K562 (cell line): ENCODE measurements around the gene TUBE1. TPM values are rescaled to one million over a fixed set of nuclear protein-coding genes. Genes with fewer than 3 reads are reported as not detected.

Source experiments
- ATAC-seq: fragments of 200-7000 bp; cut with Tn5 transposase; 3 replicates; pipeline ENCODE4 v1.9.1; 2020; ENCODE audit warnings: moderate library complexity
- BruUV-seq: library from RNA; stranded (reverse); fragments of 400-500 nt; replicated peaks from 2 replicates; lab custom pipeline; 2021; lab: Mats Ljungman, UMichigan
- CTCF ChIA-PET: fragments of 300-600 bp; formaldehyde crosslinking; extraction: SDS; loops from one replicate; lab custom pipeline; 2021; ENCODE audit warnings: low intra/inter-chr PET ratio; lab: Yijun Ruan, JAX
- POLR2A ChIA-PET: fragments of 300-600, 350-650 bp; sonication (Branson Sonifier 250); formaldehyde crosslinking; extraction: SDS; loops from one replicate; lab custom pipeline; 2021; ENCODE audit warnings: antibody characterized with exemption, inconsistent platforms; lab: Yijun Ruan, JAX
- DNase-seq, 4 experiments: peaks; one replicate each; pipeline versions ENCODE4 v3.0.0 to v3.0.0-alpha.2; 2011 to 2018; ENCODE audit warnings: low spot score in 3 of 4, mixed read lengths in 3 of 4; ENCODE audit errors: extremely low read depth in 1 of 4
- FAIRE-seq: peaks from 2 replicates; lab custom pipeline; 2011; peaks lifted over from hg19 to GRCh38; lab: Jason Lieb, UNC
- H2AFZ ChIP-seq: 2 replicates; pipeline ENCODE4 v1.6.0; 2011; ENCODE audit warnings: low read depth, low read length, control low read depth, inconsistent platforms
- H3K27ac ChIP-seq: fragments of 200-600 bp; 3 replicates; pipeline ENCODE4 v1.8.0; 2011; ENCODE audit warnings: low read depth, mild to moderate bottlenecking, control low read depth, inconsistent platforms, low read length, moderate library complexity, mixed read lengths; ENCODE audit errors: extremely low read depth
- H3K27me3 ChIP-seq, 2 experiments: fragments of 300-600 bp in 1 of 2; 2 replicates in 1 of 2; 3 replicates in 1 of 2; pipeline versions ENCODE4 v1.6.0 to v1.8.0; 2011; ENCODE audit warnings: inconsistent platforms in 2 of 2, low read length in 2 of 2, mild to moderate bottlenecking in 1 of 2, mixed read lengths in 1 of 2, moderate library complexity in 1 of 2; ENCODE audit not compliant: control insufficient read depth in 2 of 2, insufficient read depth in 2 of 2
- H3K36me3 ChIP-seq: fragments of 300-600 bp; 3 replicates; pipeline ENCODE4 v1.8.0; 2011; ENCODE audit warnings: mild to moderate bottlenecking, low read length, inconsistent platforms; ENCODE audit not compliant: control insufficient read depth, insufficient read depth
- H3K4me1 ChIP-seq, 2 experiments: fragments of 200-600 bp in 1 of 2; replicated peaks in 1 of 2; 2 replicates in 1 of 2; 3 replicates in 1 of 2; pipeline versions ENCODE4 v1.5.1 to v1.8.0; 2011; ENCODE audit warnings: inconsistent platforms in 2 of 2, low read length in 2 of 2, mild to moderate bottlenecking in 1 of 2, mixed read lengths in 1 of 2, moderate library complexity in 1 of 2; ENCODE audit not compliant: control insufficient read depth in 2 of 2, insufficient read depth in 2 of 2
- H3K4me2 ChIP-seq: 2 replicates; pipeline ENCODE4 v1.6.1; 2011; ENCODE audit warnings: low read length, control low read depth, inconsistent platforms, mixed read lengths; ENCODE audit not compliant: insufficient read depth
- H3K4me3 ChIP-seq: fragments of 200-600 bp; sonication (generic), shearing (Covaris generic); 2 replicates; pipeline ENCODE4 v1.5.1; 2016; ENCODE audit warnings: control low read depth, inconsistent platforms
- H3K79me2 ChIP-seq: fragments of 200-600 bp; 3 replicates; pipeline ENCODE4 v1.8.0; 2011; ENCODE audit warnings: low read length, inconsistent platforms; ENCODE audit not compliant: control insufficient read depth, insufficient read depth
- H3K9ac ChIP-seq, 2 experiments: 2 replicates each; pipeline versions ENCODE4 v1.6.0 to v1.6.1; 2011; ENCODE audit warnings: low read depth in 2 of 2, low read length in 2 of 2, control low read depth in 1 of 2, inconsistent platforms in 1 of 2, mild to moderate bottlenecking in 1 of 2, mixed read lengths in 1 of 2; ENCODE audit not compliant: insufficient read depth in 1 of 2
- H3K9me1 ChIP-seq: one replicate; pipeline ENCODE4 v1.6.0; 2011; ENCODE audit warnings: inconsistent platforms, mild to moderate bottlenecking, low read length, moderate library complexity; ENCODE audit not compliant: control insufficient read depth, insufficient read depth
- H3K9me3 ChIP-seq: replicated peaks from 2 replicates; pipeline ENCODE4 v1.5.1; 2011; ENCODE audit warnings: low read depth, low read length, inconsistent platforms; ENCODE audit not compliant: control insufficient read depth, insufficient read depth
- H4K20me1 ChIP-seq: replicated peaks from 2 replicates; pipeline ENCODE4 v1.6.1; 2011; ENCODE audit warnings: low read length, inconsistent platforms, mixed read lengths; ENCODE audit not compliant: control insufficient read depth, insufficient read depth
- CBX2 ChIP-seq: fragments of 200-600 bp; sonication (generic); IDR thresholded peaks from one replicate; pipeline ENCODE4 v1.6.1; 2012; ENCODE audit warnings: mild to moderate bottlenecking, low read length, inconsistent platforms; ENCODE audit not compliant: insufficient read depth, poor library complexity, severe bottlenecking
- CBX8 ChIP-seq: fragments of 200-600 bp; sonication (generic); IDR thresholded peaks from 2 replicates; pipeline ENCODE4 v1.6.1; 2012; ENCODE audit warnings: borderline replicate concordance, mixed run types, low read depth, mild to moderate bottlenecking, moderate library complexity, mixed read lengths, low read length, control low read depth, inconsistent platforms; ENCODE audit not compliant: poor library complexity, severe bottlenecking; ENCODE audit errors: extremely low read depth
- FIP1L1 ChIP-seq: fragments of 200-400 bp; formaldehyde crosslinking; IDR thresholded peaks from 2 replicates; pipeline ENCODE4 v1.6.1; 2018; ENCODE audit warnings: mild to moderate bottlenecking, low read depth, low read length; ENCODE audit not compliant: poor library complexity, severe bottlenecking
- MEF2D ChIP-seq: conservative IDR thresholded peaks from 2 replicates; pipeline ENCODE4 v1.6.1; 2016; ENCODE audit warnings: low read depth, missing genetic modification characterization, missing compliant biosample characterization
- PHF20 ChIP-seq: fragments of 450-650 bp; IDR thresholded peaks from 2 replicates; pipeline ENCODE4 v1.6.1; 2018; ENCODE audit not compliant: partially characterized antibody
- POLR3A ChIP-seq: IDR thresholded peaks from 2 replicates; pipeline ENCODE4 v1.6.1; 2011; ENCODE audit warnings: borderline replicate concordance, mild to moderate bottlenecking, moderate library complexity; ENCODE audit not compliant: insufficient read length, insufficient read depth; ENCODE audit errors: extremely low read depth
- PPARD ChIP-seq: fragments of 250-450 bp; sonication (Bioruptor Pico); IDR thresholded peaks from 2 replicates; pipeline ENCODE4 v1.8.0; 2022; ENCODE audit warnings: inconsistent platforms, mild to moderate bottlenecking, moderate library complexity
- SAFB ChIP-seq: fragments of 200-400 bp; formaldehyde crosslinking; IDR thresholded peaks from 2 replicates; pipeline ENCODE4 v1.6.1; 2017; ENCODE audit warnings: low read depth, low read length, borderline replicate concordance
- TEAD4 ChIP-seq, 2 experiments: sonication (generic) in 1 of 2; formaldehyde crosslinking in 1 of 2; IDR thresholded peaks; 2 replicates each; pipeline versions ENCODE4 v1.6.1 to v1.8.0; 2012 to 2022; ENCODE audit warnings: borderline replicate concordance in 1 of 2, inconsistent platforms in 1 of 2, low read length in 1 of 2, mild to moderate bottlenecking in 1 of 2, missing genetic modification reagents in 1 of 2
- TFE3 ChIP-seq: fragments of 450-650 bp; formaldehyde crosslinking; IDR thresholded peaks from 2 replicates; pipeline ENCODE4 v1.4.0; 2020; ENCODE audit warnings: mild to moderate bottlenecking, mixed read lengths
- ZNF134 ChIP-seq: fragments of 250-450 bp; sonication (Bioruptor Pico); conservative IDR thresholded peaks from 2 replicates; pipeline ENCODE4 v1.4.0; 2020
- ZNF699 ChIP-seq: fragments of 250-450 bp; sonication (Bioruptor Pico); IDR thresholded peaks from 2 replicates; pipeline ENCODE4 v1.8.0; 2021; ENCODE audit warnings: mild to moderate bottlenecking, moderate library complexity; ENCODE audit not compliant: insufficient replicate concordance
- WGBS: fragments of 100-300 bp; shearing (Covaris generic); methylation state at CpG from one replicate; pipeline ENCODE4 v1.1.6; 2016; ENCODE audit warnings: low coverage, mixed read lengths; ENCODE audit not compliant: insufficient coverage; ENCODE audit errors: missing lambda C conversion rate; 5-methylcytosine and 5-hydroxymethylcytosine counted together
- in situ Hi-C: fragments of 300-500 bp; cut with MboI; formaldehyde crosslinking; loops from 4 replicates; pipeline ENCODE4 v1.15.0; 2018; ENCODE audit warnings: inconsistent platforms, mixed read lengths
- intact Hi-C: fragments of 100-400 bp; cut with micrococcal nuclease; formaldehyde crosslinking; loops from 2 replicates; pipeline ENCODE4 v1.14.2; 2022
- polyA plus RNA-seq, 8 experiments: library from polyadenylated mRNA; depleted of rRNA in 4 of 8; stranded (reverse) in 5 of 8; unstranded in 3 of 8; fragments of >200 nt; fragmentation: Nextera tagmentation in 2 of 8; fragmentation: Illumina TruSeq in 1 of 8; extraction: Ambion mirVana in 2 of 8; extraction: Trizol in 1 of 8; gene quantifications; 2 replicates each; pipeline versions ENCODE4 v1.2.1 to v1.2.3, GENCODE V29; 2011 to 2014; ENCODE audit warnings: inconsistent platforms in 1 of 8, missing spikeins in 1 of 8
- total RNA-seq, 7 experiments: library from RNA; depleted of rRNA in 6 of 7; stranded (reverse); fragments of >200 nt in 6 of 7; fragmentation: Illumina TruSeq in 2 of 7; extraction: Trizol in 2 of 7; gene quantifications; 2 replicates each; pipeline versions ENCODE4 v1.2.1 to v1.2.3, GENCODE V29; 2011 to 2021; ENCODE audit warnings: low replicate concordance in 1 of 7

TUBE1 gene
- total and polyA plus RNA-seq, 9 of the 15 experiments (the other 6 are each of a cell fraction or from before 2014, with no cell fraction given), result 18.9 to 58.4 (median 30.8) TPM

- no peak for FAIRE-seq
- CTCF ChIA-PET, result no interaction called here
Observed at GRCh38 chr6:112031960-112032359, 55.3 kb downstream of the TUBE1 start.

GRCh38 chr6:112030961-112031660, 56.2 kb downstream of the TUBE1 start:
- no TSS peak for BruUV-seq
- ChIA-PET CTCF (no interaction called here), POLR2A (no interaction called here)
- ATAC-seq, result no peak
- Histone ChIP-seq H3K9me1 (no peaks in the 10 kb centered on the region), H3K79me2 (no peaks in the 10 kb centered on the region), H3K27me3 (peaks cover 16 to 30% of the 10 kb centered on the region in 2 experiments), H3K4me3 (no peak overlapping the region), H3K4me2 (no peak overlapping the region), H3K36me3 (no peaks in the 10 kb centered on the region), H2AFZ (no peak overlapping the region), H3K4me1 (no peaks in the 10 kb centered on the region), H3K27ac (no peak overlapping the region), H3K9ac (no peak overlapping the region), H4K20me1 (no peaks in the 10 kb centered on the region; the same call in 1 of the 2 replicates), H3K9me3 (no peaks in the 10 kb centered on the region)
- 0% methylated on average over 3 of the region's 3 CpGs for WGBS
- FAIRE-seq, result no peak
- DNase-seq, result no peak
- TF ChIP-seq TFE3, result no peak
- peak; percentile 54 for TF ChIP-seq CBX2
- TF ChIP-seq TEAD4 (IDR thresholded peaks at IDR 0.05; ENCODE audit: low read length), result no peak
- TF ChIP-seq TEAD4 (CRISPR knock-in tag; IDR thresholded peaks at IDR 0.05; ENCODE audit: borderline replicate concordance), result no peak
- TF ChIP-seq CBX8, result peak; percentile 18
- TF ChIP-seq FIP1L1, result no peak
- intact Hi-C loops (no loop called here), in situ Hi-C loops (no loop called here)

More at GRCh38 chr6:112031960-112032359, 55.3 kb downstream of the TUBE1 start:
- POLR2A ChIA-PET, result no interaction called here
- H3K27ac ChIP-seq, result no peak overlapping the region
- BruUV-seq, result no TSS peak
- H3K4me2 ChIP-seq, result no peak overlapping the region
- TF ChIP-seq CBX2 (peak; percentile 18), PHF20 (no peak), SAFB (no peak), ZNF699 (no peak), MEF2D (tag) (no peak), POLR3A (no peak), CBX8 (peak; percentile 22), ZNF134 (CRISPR knock-in tag) (no peak), PPARD (CRISPR knock-in tag) (no peak)
- no peaks in the 10 kb centered on the region for H3K4me1 ChIP-seq
- H3K9ac ChIP-seq, result no peak overlapping the region
- intact Hi-C loops (no loop called here), in situ Hi-C loops (no loop called here)
- DNase-seq (no peak), ATAC-seq (no peak)
- no peaks in the 10 kb centered on the region for H3K79me2 ChIP-seq
- no peaks in the 10 kb centered on the region for H3K36me3 ChIP-seq
- H3K9me1 ChIP-seq, result no peaks in the 10 kb centered on the region
- no peaks in the 10 kb centered on the region for H3K9me3 ChIP-seq
- 33% methylated on average over 6 of the region's 6 CpGs for WGBS
- peaks cover 16 to 30% of the 10 kb centered on the region in 2 experiments for H3K27me3 ChIP-seq
- H3K4me3 ChIP-seq, result no peak overlapping the region
- no peaks in the 10 kb centered on the region; the same call in 1 of the 2 replicates for H4K20me1 ChIP-seq
- H2AFZ ChIP-seq, result no peak overlapping the region
